HepG2 (cell line): ENCODE results near the gene RHBDD1. TPM values are rescaled to one million over a fixed set of nuclear protein-coding genes. Genes with fewer than 3 reads are reported as not detected.

Experiments used
- ATAC-seq: fragments of 200-7000 bp; cut with Tn5 transposase; 3 replicates; pipeline ENCODE4 v1.9.1; 2020; ENCODE audit warnings: mild to moderate bottlenecking, moderate library complexity
- BruUV-seq: library from RNA; stranded (reverse); fragments of 400-500 nt; replicated peaks from 2 replicates; lab custom pipeline; 2021; lab: Mats Ljungman, UMichigan
- CTCF ChIA-PET: fragments of 300-600 bp; formaldehyde crosslinking; extraction: SDS; loops from one replicate; lab custom pipeline; 2021; ENCODE audit warnings: low total read pairs, inconsistent platforms, low intra/inter-chr PET ratio; lab: Yijun Ruan, JAX
- POLR2A ChIA-PET: fragments of 350-600 bp; sonication (Branson Sonifier 250); formaldehyde crosslinking; loops from one replicate; lab custom pipeline; 2020; ENCODE audit warnings: antibody characterized with exemption, inconsistent platforms; lab: Yijun Ruan, JAX
- DNase-seq: peaks from one replicate; pipeline ENCODE4 v3.0.0-alpha.2; 2015; ENCODE audit warnings: low spot score
- FAIRE-seq: peaks from 3 replicates; lab custom pipeline; 2011; peaks lifted over from hg19 to GRCh38; lab: Jason Lieb, UNC
- H2AFZ ChIP-seq: one replicate; pipeline ENCODE4 v1.6.1; 2011; ENCODE audit warnings: low read length, inconsistent platforms
- H3K27ac ChIP-seq: fragments of 300-600 bp; 3 replicates; pipeline ENCODE4 v1.8.0; 2011; ENCODE audit warnings: mixed run types, mild to moderate bottlenecking, mixed read lengths, low read length, inconsistent platforms; ENCODE audit not compliant: insufficient read depth; ENCODE audit errors: extremely low read length
- H3K27me3 ChIP-seq, 2 experiments: fragments of 200-600 bp in 1 of 2; 2 replicates in 1 of 2; 3 replicates in 1 of 2; pipeline versions ENCODE4 v1.6.0 to v1.8.0; 2011; ENCODE audit warnings: low read length in 2 of 2, mild to moderate bottlenecking in 2 of 2, moderate library complexity in 2 of 2, inconsistent platforms in 1 of 2; ENCODE audit not compliant: insufficient read depth in 2 of 2, control insufficient read depth in 1 of 2
- H3K36me3 ChIP-seq, 2 experiments: fragments of 200-600 bp in 1 of 2; replicated peaks in 1 of 2; 2 replicates in 1 of 2; 3 replicates in 1 of 2; pipeline versions ENCODE4 v1.5.1 to v1.8.0; 2011; ENCODE audit warnings: low read length in 2 of 2, inconsistent platforms in 1 of 2; ENCODE audit not compliant: insufficient read depth in 2 of 2, control insufficient read depth in 1 of 2
- H3K4me1 ChIP-seq: 2 replicates; pipeline ENCODE4 v1.5.1; 2012; ENCODE audit warnings: low read length, inconsistent platforms; ENCODE audit not compliant: insufficient read depth
- H3K4me2 ChIP-seq: 2 replicates; pipeline ENCODE4 v1.6.0; 2011; ENCODE audit warnings: low read depth, low read length, inconsistent platforms
- H3K4me3 ChIP-seq, 3 experiments: fragments of 200-600 bp in 1 of 3; sonication (generic), shearing (Covaris generic) in 1 of 3; replicated peaks in 1 of 3; 2 replicates each; pipeline ENCODE4 v1.5.1; 2011 to 2016; ENCODE audit warnings: low read length in 3 of 3, inconsistent platforms in 2 of 3, low read depth in 2 of 3, mild to moderate bottlenecking in 2 of 3, control low read depth in 1 of 3, mixed read lengths in 1 of 3; ENCODE audit not compliant: insufficient read depth in 1 of 3
- H3K79me2 ChIP-seq: one replicate; pipeline ENCODE4 v1.6.1; 2011; ENCODE audit warnings: low read length, inconsistent platforms; ENCODE audit not compliant: insufficient read depth
- H3K9ac ChIP-seq: 2 replicates; pipeline ENCODE4 v1.6.0; 2011; ENCODE audit warnings: mild to moderate bottlenecking, low read depth, low read length, inconsistent platforms; ENCODE audit not compliant: insufficient read depth
- H3K9me3 ChIP-seq: 2 replicates; pipeline ENCODE4 v1.5.1; 2012; ENCODE audit warnings: mild to moderate bottlenecking, low read length
- H4K20me1 ChIP-seq: 2 replicates; pipeline ENCODE4 v1.6.0; 2011; ENCODE audit warnings: inconsistent platforms, mild to moderate bottlenecking, low read length, moderate library complexity; ENCODE audit not compliant: insufficient read depth
- CENPBD1 ChIP-seq: sonication (generic); formaldehyde crosslinking; IDR thresholded peaks from 2 replicates; pipeline ENCODE4 v1.8.0; 2022; ENCODE audit warnings: missing genetic modification reagents, low read depth, mild to moderate bottlenecking, borderline replicate concordance
- E2F1 ChIP-seq: sonication (generic); formaldehyde crosslinking; IDR thresholded peaks from 2 replicates; pipeline ENCODE4 v1.5.0; 2020; ENCODE audit warnings: missing genetic modification reagents
- FOSL2 ChIP-seq: sonication (generic); formaldehyde crosslinking; IDR thresholded peaks from 2 replicates; pipeline ENCODE4 v1.4.0; 2020; ENCODE audit warnings: missing genetic modification reagents
- FOXO4 ChIP-seq: sonication (generic); formaldehyde crosslinking; conservative IDR thresholded peaks from 2 replicates; pipeline ENCODE4 v1.8.1; 2023; ENCODE audit warnings: missing genetic modification reagents
- JDP2 ChIP-seq: sonication (generic); formaldehyde crosslinking; IDR thresholded peaks from 2 replicates; pipeline ENCODE4 v1.8.1; 2022; ENCODE audit warnings: missing genetic modification reagents, borderline replicate concordance
- MAFF ChIP-seq: IDR thresholded peaks from 2 replicates; pipeline ENCODE4 v1.6.1; 2011; ENCODE audit warnings: low read depth, low read length, improper control_type of control experiment
- RBM39 ChIP-seq: fragments of 200-400 bp; formaldehyde crosslinking; IDR thresholded peaks from one replicate; pipeline ENCODE4 v1.6.1; 2018; ENCODE audit warnings: antibody characterized with exemption, mild to moderate bottlenecking, low read depth, low read length; ENCODE audit not compliant: poor library complexity, severe bottlenecking
- TGIF2 ChIP-seq: IDR thresholded peaks from 2 replicates; pipeline ENCODE4 v1.6.1; 2016; ENCODE audit warnings: control low read depth, missing compliant biosample characterization
- WIZ ChIP-seq: sonication (generic); formaldehyde crosslinking; IDR thresholded peaks from 2 replicates; pipeline ENCODE4 v1.5.1; 2020; ENCODE audit warnings: mild to moderate bottlenecking, missing genetic modification reagents
- ZBTB21 ChIP-seq: sonication (generic); formaldehyde crosslinking; IDR thresholded peaks from 2 replicates; pipeline ENCODE4 v1.4.0; 2020; ENCODE audit warnings: missing genetic modification reagents
- ZNF749 ChIP-seq: sonication (generic); formaldehyde crosslinking; IDR thresholded peaks from 2 replicates; pipeline ENCODE4 v1.8.0; 2022; ENCODE audit warnings: mild to moderate bottlenecking, missing genetic modification reagents, moderate library complexity, borderline replicate concordance
- ZNF790 ChIP-seq: sonication (generic); formaldehyde crosslinking; IDR thresholded peaks from 2 replicates; pipeline ENCODE4 v1.8.0; 2022; ENCODE audit warnings: missing genetic modification reagents, mild to moderate bottlenecking, borderline replicate concordance
- ZXDC ChIP-seq: sonication (generic); formaldehyde crosslinking; IDR thresholded peaks from 2 replicates; pipeline ENCODE4 v1.5.0; 2020; ENCODE audit warnings: mild to moderate bottlenecking, missing genetic modification reagents
- WGBS: methylation state at CpG from one replicate; pipeline ENCODE4 v1.1.6; 2017; ENCODE audit warnings: low lambda C conversion rate; 5-methylcytosine and 5-hydroxymethylcytosine counted together
- in situ Hi-C: cut with HindIII; loops from 2 replicates; pipeline ENCODE4 v1.10.0; 2017; ENCODE audit warnings: low pct_unique_long_range_greater_than_20kb; ENCODE audit not compliant: extremely low pct_ligation_motif_present
- intact Hi-C: fragments of 100-400 bp; cut with micrococcal nuclease; formaldehyde crosslinking; loops from one replicate; pipeline ENCODE4 v1.10.0; 2022; ENCODE audit not compliant: unreplicated experiment
- polyA plus RNA-seq, 8 experiments: library from polyadenylated mRNA; depleted of rRNA in 3 of 8; stranded (reverse) in 7 of 8; unstranded in 1 of 8; fragments of >200 nt; fragmentation: Illumina TruSeq in 4 of 8; extraction: Trizol in 4 of 8; gene quantifications; 2 replicates each; pipeline versions ENCODE4 v1.2.1 to v1.2.3, GENCODE V29; 2011 to 2016; ENCODE audit warnings: low read depth in 4 of 8, missing spikeins in 1 of 8, mixed read lengths in 1 of 8; ENCODE audit not compliant: insufficient read depth in 1 of 8
- total RNA-seq, 5 experiments: library from RNA; depleted of rRNA; stranded (reverse); fragments of >200 nt; fragmentation: Illumina TruSeq; extraction: Trizol; gene quantifications; 2 replicates each; pipeline ENCODE4 v1.2.3, GENCODE V29; 2016; ENCODE audit warnings: low read depth in 1 of 5

The RHBDD1 gene
- total and polyA plus RNA-seq, 2 of the 13 experiments (the other 11 are each of a cell fraction or from before 2014, with no cell fraction given), result 8.2 to 9.5 TPM

GRCh38 chr2:227016894-227017293 lies 181.0 kb downstream of the RHBDD1 start (continued):
- no peak for TF ChIP-seq ZXDC
- TF ChIP-seq MAFF, result no peak
- no peak for TF ChIP-seq E2F1
- TF ChIP-seq ZNF749 (CRISPR knock-in tag), result no peak
- TF ChIP-seq ZNF790 (CRISPR knock-in tag), result no peak
- no peak for TF ChIP-seq JDP2 (CRISPR knock-in tag)
- TF ChIP-seq WIZ, result no peak
- TF ChIP-seq ZBTB21 (CRISPR knock-in tag), result no peak

- no peak for FAIRE-seq
- H3K79me2 ChIP-seq, result no peaks in the 10 kb centered on the region
- no peaks in the 10 kb centered on the region for H3K4me1 ChIP-seq
- no peak overlapping the region for H3K9ac ChIP-seq
- ChIA-PET POLR2A (no interaction called here), CTCF (no interaction called here)
- no peak overlapping the region for H2AFZ ChIP-seq
- DNase-seq, result no peak
- peaks cover 1 to 3% of the 10 kb centered on the region in 2 experiments; a peak in 2 of 5 replicates for H3K27me3 ChIP-seq
- H3K4me2 ChIP-seq, result no peak overlapping the region
- H3K4me3 ChIP-seq, result no peak overlapping the region
- no peak for ATAC-seq
- no TSS peak for BruUV-seq
- H4K20me1 ChIP-seq, result no peaks in the 10 kb centered on the region
- intact Hi-C loops, result no loop called here
- in situ Hi-C loops, result no loop called here
- 15% methylated on average over 2 of the region's 2 CpGs for WGBS
- no peaks in the 10 kb centered on the region for H3K36me3 ChIP-seq
- no peaks in the 10 kb centered on the region for H3K9me3 ChIP-seq
- H3K27ac ChIP-seq, result no peak overlapping the region
- TF ChIP-seq FOXO4 (CRISPR knock-in tag) (no peak), CENPBD1 (CRISPR knock-in tag) (no peak), RBM39 (no peak), FOSL2 (CRISPR knock-in tag) (no peak), TGIF2 (CRISPR knock-in tag) (no peak)
These were observed 184.6 kb downstream of the RHBDD1 start for GRCh38 chr2:227020416-227020815.
